GM04504 (cell line): ENCODE measurements around the gene MYT1.
A peak's percentile ranks its signal among the peaks of the same experiment; 100 is the strongest.

ENCODE experiments used
- DNase-seq: peaks from one replicate; pipeline ENCODE4 v3.0.0-alpha.2; 2012; ENCODE audit warnings: low read depth

Gene MYT1

DNA sequence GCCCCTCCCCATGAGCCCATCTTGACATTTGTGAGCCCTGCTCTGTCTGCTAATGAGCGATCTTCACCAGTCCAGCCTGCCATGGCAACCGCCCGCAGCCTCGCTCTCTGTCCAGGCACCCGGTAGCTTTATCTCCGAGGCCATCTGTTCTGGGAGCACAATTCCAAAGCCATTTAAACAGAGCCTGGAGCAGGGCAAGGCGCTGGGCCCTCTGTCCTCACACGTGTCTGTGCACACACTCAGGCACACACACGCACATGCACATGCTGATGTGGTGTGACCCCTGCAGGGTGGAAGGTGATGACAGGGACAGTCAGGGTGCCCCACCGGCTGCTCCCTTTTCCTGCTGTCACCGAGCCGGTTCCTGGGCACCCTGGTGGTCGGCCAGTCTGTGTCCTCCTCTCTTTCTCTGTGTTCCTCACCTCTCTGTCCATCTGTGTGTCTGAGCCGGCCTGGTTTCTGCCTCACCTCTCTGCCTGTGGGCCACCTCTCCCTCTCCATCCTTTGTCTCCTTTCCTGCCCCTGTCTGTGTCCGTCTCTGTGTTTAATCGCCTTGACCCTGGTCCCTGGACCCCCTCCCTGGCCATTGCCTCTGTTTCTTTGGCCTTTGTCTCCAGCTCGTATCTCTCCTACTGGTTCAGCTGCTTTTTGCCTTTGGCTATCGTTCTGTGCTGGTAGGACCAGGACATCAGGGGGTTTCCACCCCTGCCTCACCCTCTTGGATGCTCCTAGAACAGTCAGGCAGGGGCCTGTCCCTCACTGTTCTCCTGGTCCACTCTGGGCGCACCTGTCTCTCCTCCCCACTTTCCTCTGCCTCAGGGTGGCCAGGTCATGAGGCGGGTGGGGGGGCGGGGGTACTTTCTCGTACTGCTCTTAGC lies 8.8 kb upstream of the MYT1 start:
- no peak for DNase-seq

DNA sequence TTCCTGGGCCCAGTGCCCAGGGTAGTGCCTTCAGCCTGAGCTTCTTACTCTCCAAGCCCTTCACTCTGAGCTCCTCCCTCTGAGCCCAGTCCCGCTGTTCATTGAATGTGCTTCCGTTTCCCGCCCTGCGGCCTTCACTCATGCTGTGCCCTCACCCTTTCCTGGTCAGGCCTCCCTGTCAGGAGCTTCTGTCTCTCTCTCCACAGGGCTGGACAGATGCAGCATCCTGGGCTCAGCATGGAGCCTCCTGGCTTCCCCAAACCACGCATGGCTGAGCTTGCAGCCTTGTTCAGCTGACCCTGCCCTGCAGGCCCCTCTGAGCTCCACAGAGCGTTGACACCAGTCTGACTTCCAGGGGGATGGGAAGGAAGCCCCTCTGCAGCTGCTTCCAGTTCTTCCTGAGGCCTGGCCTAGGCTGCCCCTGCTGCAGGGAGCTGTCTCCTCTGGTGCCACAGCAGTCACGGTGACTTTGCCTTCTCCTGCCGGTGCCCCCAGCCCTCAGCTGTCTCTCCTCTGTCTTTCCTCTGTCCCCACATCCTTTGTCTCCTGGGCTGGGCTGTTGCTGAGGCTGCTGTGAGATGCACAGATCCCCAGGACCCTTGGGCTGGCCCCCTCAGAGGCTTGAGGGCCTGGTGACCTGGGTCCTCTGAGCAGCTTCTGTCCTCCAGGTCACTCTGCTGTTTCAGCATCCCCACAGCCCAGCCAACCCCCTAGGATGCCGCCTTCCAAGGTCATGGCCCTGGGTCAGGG lies 7.9 kb upstream of the MYT1 start:
- no peak for DNase-seq

DNA sequence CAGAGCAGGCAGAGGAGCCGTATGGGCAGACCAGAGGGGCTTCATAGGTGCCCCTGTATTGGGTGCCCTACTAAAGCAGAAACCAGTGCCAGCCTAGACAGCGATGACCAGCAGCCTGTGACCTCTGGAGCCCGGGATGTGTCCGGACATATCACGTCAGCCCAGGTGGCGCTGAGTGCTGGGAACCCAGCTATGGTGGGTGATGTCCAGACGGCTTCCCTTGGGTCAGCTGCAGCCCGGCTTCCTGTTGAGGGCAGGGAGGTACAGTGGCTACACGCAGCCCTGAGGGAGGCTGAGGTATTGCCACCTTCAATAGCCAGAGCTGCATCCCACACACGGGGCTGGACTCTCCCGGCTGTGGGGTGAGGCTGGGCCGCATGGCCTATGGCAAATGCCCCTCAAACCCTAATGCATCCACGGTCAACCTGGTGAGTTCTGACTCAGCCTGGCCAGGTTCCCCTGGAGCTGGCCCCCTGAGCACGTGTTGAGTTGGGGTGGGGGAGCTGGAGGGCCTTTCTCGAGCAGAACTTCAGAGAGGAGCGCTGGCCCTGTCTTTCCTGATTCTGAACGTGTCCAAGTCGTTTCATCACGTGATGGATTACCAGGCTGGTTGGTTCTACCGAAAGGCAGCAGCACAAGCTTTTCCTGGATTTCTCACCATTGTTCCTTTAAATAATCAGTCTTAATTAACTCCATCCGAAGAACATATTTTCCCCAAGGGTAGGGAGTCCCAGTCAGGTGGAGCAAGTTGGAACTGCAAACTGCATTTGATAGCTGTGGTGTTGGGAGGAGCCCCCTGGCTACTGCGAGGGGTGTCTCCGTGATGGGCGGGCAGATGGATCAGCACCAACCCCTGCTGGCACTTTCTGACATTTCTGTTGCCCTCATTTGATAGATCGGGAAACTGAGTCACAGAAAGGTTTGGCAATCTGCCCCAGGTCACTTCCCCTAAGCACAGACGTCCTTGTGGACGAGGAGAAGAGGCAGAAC lies 7.1 kb upstream of the MYT1 start:
- DNase-seq, result no peak

DNA sequence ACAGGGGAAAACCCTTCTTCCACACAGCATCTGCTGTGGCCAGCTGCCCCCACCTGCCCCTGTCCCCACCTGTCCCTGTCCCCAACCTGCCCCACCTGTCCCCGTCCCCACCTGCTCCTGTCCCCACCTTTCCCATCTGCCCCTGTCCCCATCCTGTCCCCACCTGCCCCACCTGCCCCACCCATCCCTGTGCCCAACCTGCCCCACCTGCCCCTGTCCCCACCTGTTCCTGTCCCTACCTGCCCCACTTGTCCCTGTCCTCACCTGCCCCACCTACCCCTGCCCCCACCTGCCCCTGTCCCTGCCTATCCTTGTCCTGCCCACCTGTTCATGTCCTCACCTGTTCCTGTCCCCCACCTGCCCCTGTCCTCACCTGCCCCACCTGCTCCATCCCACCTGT lies 6.4 kb upstream of the MYT1 start:
- DNase-seq, result no peak

DNA sequence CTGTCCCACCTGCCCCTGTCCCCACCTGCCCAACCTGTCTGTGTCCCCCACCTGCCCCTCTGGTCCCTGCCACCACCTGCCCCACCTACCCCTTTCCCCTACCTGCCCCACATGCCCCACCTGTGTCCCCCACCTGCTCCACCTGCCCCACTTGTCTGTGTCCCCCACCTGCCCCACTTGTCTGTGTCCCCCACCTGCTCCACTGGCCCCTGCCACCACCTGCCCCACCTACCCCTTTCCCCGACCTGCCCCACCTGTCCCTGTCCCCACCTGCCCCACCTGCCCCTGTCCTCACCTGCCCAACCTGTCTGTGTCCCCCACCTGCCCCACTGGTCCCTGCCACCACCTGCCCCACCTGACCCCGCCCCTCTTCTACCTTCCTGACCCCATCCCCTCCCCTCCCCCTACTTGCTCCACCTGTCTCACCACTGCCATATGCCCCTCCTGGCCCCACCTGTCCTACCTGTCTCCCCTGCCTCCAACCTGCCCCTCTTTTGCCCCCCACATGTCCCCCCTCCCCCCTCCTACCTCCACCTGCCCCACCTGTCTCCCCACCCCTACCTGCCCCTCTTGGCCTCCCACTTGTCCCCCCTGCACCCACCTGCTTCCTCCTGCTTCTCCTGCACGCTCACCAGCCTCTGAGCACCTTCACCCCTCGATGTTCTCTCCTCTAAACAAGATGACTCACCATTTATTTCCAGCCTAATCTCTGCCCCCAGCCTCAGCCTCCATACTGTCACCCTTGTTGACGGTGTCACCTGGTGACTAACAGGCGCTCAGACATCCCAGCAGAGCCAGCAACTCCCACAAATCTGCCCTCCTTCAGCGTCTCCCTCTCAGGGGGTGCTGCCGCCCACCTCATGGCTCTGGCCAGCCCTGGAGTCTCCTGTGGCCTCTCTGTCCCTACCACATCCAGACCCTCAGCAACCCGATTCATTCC lies 5.6 kb upstream of the MYT1 start:
- DNase-seq, result no peak

DNA sequence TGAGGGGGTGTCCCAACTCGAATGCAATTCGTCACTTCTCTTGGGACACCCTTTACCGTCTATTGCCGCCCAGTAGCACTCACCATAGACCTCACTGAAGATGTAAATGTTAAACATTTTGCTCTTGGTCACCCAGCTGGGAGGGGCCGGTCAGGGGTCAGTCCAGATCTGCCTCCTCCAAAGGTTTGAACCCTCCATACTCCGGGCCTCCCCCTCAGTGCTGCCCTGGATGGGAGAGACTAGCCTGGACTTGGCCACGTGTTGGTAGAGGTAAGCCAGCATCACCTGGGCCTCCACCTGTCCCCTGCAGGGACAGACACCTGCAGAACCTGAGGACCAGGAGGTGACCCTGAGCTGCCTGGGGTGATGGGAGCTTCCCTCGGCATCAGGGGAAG lies 5.0 kb upstream of the MYT1 start:
- no peak for DNase-seq

DNA sequence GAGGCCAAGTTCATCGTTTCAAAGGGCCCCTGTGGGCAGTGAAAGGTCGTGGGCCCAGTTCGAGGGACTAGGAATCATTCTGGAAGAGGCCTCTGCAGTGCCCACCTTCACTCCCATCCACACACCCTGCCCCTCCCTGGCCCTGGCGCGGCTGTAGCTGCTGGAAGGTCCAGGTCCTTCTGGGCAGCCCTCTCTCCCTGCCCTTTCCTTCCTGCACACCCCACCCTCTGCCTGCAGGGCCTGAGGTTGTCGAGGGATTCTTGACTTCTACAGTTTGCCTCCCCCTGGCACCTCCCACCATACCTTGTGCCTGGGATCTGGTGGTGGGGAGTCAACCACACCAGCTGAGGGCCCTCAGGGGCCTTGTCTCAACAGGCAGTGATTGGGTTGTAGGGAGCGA lies 4.5 kb upstream of the MYT1 start:
- no peak for DNase-seq

DNA sequence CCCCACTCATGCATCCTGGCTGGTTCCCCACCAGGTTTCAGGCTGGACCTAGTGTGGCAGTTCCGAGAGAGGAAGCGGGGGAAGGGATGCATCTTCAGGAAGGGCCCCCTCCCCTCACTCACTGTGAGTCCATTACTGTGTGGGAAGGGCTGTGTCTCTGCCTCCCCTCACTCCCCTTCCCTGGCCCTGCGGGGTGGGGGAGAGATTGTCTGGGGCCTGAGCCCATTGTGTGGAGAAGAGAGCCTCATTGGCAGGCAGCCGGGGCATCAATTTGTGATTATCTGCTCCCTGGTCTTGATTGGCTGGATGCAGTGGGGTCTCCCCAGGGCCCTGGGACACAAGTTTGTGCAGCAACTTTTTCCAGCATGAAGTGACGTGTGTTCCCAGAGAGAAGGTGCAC lies 4.1 kb upstream of the MYT1 start:
- DNase-seq, result no peak

DNA sequence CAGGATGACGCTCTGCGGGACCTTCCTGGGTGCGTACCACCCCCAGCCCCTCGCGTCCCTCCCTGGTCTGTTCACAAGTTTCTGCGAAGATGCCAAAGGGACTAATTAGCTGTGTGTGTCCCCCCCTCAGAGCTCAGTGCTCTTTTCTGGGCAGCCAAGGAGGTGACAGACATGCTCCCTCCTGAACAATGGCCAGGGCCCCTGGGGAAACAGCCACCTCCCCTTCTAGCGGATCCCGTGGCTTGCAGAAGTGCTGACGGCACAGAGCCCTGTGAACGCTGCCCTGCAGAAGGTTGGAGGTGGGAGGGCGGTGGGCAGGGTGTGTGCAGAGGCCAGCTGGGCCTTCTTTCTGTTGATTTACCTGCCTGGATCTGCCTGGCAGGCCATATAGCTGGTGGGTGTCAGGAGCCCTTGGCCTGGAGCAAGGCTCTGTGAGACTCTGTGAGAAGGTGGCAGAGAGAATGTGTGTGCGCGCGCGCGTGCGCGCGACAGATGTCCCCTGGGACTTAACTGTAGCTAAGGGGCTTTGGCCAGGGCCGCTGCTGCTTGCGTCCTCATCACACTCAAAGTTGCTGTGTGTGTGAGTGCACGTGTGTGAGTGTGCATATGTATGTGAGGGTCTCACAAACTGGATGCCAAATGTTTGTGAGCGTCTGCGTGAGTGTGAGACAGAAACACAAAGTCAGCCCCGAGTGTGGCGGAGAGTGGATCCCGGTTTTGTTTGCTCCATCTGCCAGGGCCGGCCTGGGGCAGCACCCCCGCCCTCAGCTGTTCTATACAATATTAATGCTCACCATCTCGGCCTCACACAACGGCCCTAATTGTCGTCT lies 3.5 kb upstream of the MYT1 start:
- no peak for DNase-seq

DNA sequence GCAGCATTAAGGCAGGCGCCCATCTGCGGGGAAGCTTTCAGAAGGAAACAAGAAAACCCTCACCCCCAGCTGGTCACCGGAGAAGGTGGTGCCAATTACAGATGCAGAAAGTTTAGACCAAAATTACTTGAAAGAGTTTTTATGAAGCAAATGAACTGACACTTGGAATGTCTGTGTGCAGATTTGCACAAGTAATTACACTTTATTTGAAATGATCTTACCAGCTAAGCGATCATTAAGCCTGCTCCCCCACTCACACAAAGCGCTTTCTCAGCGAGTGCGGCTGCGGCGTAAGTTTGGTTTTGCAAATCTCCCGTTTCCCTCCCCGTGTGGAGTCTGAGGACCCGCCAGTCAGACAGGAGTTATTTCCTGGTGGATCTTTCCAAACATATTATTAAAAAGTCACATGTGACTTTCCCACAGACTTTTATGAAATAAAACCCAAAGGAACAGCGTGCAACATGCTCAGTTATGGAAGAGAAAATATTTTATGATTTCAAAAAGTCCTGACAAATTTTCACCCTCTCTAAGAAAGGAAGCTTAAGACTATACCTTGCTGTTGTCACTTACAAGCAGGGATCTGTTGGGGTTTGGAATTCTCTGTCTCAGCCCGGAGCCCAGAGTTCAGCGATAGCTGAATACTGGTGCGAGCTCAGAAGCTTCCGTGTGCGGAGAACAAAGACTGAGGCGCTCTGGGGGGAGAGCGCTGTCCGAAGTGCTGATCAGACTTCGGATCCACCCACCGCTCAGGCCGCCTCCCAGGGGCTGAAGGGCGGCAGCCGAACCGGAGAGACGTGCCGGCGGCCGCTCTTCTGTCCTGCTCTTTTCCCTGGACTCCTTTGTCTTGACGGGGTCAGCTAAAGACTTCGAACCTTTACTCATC lies 2.7 kb upstream of the MYT1 start:
- DNase-seq, result peak; percentile 5

DNA sequence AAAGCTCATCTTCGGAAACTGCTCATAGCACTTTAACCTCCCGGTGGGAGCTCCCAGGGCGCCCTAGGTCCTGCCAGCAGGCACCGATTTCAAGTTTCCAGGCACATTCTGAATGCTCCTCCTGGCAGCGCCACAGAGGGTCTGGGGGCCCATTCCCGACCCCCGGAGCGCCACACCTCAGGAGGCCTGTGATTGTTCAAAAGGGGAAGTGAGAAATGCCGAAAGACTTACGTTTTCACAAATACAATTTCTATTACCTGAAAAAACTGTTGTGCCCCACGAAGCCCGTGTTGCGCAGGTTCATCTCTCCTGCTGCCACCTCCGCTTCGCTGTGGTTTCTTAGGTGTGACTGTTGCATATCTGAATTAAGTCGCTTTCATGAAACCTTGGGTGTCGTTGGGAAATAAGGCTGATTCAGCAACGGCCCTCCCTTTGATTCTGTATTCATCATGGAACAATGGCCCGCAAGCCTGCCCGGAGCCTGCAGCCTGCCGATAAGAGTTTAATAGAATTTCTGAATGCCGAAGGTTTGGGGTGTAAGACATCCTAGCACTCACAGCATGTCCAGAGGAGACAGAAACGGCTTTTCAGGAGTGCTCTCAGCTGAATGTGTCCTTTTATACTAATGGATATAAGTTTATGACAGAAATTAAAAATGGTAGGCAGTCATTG lies 1.9 kb upstream of the MYT1 start:
- no peak for DNase-seq

DNA sequence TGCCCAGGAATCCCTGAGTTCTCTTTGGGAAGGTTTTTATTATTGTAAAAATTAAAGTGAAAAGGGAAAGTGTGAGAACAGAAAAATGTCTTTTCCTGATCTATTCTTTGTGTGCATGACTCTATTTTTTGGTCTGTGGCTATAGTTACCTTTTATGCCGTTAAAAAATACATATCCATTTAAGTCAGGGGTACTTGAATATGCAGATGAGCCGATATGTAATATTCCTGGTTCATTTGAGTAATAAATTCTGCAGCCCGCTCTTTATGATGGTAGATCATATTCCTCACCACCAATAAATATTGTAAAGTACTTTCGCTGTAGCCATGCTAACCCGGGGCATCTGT lies 503 bp upstream of the MYT1 start:
- DNase-seq, result no peak

DNA sequence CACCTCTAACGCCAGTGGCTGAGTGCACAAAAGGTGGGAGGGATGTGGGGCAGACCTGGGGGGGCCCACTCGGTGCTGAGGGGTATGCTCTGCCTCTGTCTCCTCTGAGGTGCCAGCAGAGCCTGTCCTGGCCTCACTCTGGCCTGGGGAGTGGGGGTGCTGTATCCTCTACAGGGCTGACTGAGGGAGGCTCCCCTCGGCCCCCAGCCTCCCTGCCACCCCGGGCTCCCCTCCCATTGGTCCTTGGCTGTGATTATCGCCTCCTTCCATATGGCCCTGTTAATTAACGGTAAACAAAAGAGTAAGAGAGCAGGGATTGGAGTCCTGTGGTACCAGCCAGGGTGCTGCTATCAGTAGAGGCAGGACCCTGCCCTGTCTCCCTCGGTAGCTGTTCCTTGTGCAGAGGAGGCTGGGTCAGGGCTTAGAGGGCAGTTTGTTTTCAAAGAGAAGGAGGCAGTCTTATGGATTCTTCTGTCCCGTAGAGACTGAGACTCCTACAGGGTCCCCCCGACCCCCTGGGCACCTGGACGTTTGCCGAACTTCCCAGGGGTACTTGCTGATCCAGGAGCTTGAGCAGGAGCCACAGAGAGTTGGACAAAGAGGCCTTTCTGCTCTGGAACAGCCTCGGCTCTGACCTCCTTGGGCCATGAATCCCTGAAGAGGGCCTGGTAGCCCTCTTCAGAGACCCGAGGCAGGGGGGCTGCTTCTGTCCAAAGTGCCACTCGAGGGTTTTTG lies 1.8 kb downstream of the MYT1 start:
- DNase-seq, result no peak

DNA sequence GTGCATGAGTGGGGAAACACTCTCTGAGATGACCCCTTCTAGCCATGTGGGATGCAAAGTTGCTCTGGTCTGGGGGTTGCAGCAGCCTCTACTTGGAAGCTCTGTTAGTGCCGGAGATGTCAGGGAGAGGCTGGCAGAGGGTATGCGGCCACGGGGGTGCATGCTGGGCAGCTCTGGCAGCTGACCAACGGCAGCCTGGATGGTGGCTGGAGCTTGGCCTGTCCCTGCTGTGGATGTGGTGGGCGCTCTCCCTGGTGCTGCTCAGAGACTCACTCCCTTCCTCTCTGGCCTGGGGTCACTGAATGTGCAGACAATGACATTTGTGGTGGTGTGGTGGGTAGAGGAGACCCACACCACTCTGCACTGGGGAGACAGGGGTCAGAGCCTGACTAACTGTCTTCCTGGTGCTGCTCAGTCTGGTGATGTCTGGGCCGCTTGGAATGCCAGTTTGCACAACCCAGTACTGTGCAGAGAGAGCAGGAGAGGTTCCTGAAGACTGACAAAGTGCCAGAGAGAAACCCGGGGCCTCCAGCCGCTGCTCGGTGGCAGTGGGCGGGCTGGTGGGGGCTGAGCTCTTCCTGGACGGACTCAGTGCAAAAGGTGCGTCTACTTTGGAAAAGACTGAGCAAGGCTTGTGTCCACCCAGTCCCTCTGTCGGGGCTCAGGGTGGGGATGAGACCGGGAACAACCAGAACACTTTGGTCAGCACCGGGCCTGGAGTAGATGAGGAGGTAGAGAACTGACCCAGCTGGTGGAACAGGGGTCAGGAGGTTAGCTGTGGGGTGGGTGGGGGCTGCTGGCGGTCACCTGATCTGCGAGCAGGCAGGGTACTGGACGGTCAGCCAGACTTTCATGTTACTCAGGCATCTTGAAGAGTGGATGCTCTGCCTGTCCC lies 2.7 kb downstream of the MYT1 start:
- no peak for DNase-seq

DNA sequence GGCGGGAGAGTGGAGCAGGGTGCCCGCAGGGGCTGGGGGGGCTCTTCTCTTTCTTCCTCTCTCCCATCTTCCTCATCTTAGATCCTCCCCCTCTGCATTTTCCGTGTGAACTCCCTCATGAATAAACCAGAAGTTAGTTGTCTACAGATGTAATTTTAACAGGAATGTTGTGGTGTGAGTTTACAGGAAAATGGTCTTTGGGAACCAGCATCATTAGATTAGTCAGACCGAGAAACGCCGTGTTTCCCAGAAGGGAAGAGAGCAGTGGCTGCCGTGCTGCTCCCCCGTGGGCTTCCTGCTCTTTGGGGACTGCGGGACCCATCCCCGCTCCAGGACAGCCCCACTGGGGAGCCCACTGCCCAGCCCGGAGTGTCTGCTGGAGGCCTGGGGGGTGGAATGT lies 3.4 kb downstream of the MYT1 start:
- peak; percentile 6 for DNase-seq

DNA sequence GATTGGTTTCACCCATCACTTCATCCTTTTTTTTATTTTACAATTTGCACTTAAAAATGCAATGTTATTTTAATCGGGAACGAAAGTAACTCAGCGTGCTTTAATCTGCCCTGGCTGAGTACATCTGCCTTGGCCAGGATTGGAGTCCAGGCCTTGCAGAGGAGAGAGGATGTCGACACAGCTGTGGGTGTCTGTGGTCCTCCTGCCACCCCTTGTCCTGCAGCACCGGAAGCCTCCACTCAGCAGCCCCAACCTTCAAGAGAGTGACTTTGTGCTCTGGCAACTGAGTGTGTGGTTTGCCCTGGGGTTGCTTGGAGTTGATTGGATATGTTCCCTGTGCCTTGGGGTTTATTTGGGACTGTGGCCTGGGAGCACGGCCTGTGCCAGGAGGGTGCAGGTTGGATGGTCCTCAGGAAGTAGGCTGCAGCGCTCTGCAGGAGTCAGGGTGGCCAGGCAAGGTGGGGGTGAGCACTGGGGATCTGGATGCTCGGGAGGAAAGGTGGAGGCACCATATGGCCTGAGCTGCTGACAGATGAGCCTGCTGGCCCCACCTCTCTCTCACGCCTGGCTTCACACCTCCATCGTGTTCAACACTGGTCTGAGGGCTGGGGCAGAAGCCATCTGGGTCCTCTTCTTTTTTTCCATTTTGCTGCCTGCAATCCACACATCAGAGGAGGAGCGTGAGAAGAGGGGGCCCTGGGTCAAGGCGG lies 4.3 kb downstream of the MYT1 start:
- no peak for DNase-seq
